GM20431 (cell line): Measurements from ENCODE around the gene FAM200B.

ENCODE experiments used
- in situ Hi-C: fragments of 300-500 bp; cut with MseI, MboI; formaldehyde crosslinking; loops from one replicate; pipeline ENCODE4 v1.15.0; 2020; ENCODE audit warnings: low sequenced_read_pairs; ENCODE audit not compliant: unreplicated experiment

Gene FAM200B

DNA sequence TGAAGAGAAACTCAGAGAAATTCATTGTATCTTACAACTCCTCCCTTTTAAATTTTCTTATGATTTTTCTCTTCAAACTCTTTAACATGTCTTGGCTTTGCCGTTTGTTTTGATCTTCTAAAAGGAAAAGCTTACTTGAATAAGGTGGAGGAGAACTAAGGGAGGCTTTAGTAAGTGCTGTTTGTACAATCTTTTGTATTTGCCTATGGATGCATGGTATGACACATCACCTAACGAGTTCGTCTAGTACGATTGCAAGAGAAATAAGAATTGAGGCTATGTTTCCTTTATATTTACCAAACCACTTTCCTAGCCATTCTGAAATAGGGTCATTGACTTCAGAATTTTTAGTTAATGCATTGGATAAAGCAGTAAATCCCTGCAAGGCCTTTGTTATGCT lies 12.8 kb downstream of the FAM200B start:
- in situ Hi-C loops, result no loop called here

DNA sequence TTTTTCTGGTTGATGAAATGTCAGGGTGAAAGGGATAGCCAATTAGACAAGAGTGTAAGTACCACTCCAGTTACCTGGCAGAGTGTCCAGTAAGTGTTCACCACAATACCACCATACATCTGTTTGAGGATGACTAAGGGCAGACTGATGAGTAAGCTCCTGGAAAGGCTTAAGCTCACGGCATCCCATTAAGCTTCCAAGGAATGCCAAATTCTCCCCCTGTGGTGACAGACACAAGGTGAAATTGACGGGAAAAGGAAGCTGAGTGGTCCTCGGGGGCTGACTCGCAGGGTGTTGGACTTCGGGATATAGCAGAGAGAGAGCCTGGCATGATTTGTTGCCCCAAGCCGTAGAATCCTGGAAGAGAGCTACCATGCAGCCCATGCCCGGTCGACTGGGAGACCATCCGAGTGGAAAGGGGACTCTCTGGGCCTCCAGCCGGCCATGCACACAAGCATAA lies 13.6 kb downstream of the FAM200B start:
- in situ Hi-C loops, result no loop called here

DNA sequence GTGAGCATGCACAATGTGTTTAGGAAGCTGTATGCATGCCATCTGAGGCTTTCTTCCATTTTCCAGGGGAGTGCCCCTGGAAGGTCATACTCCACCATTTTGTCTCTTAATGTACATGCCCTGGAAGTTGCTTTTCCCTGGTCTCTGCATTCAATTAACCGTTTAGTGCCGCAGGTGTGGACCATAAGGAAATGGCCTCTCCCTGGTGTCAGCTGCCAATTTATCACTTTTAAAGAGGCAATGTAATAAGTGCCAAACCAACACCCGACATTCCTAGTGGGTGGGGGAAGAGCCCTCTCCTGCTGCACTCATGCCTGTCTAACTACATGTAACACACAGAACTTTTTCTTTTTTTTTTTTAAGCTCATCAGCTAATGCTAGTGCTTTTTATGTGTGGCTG lies 14.1 kb downstream of the FAM200B start:
- in situ Hi-C loops, result no loop called here

DNA sequence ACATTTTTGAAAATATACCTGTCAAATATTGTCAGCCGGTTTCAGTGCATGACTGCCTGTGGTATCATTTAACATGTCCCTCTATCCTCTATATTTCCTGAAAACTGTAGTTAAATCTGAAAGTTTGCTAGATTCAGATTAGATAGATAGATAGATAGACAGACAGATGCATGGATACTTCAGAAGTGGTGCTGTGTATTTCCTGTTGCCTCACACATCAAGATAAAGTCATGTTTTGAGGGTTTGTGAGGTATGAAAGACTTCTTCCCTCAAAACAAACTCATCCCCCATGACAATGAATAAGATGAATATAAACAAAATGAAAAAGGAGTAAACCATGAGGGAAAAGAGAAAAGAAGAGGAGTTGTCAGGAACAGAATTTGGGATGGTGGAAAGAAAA lies 15.2 kb downstream of the FAM200B start:
- in situ Hi-C loops, result no loop called here

DNA sequence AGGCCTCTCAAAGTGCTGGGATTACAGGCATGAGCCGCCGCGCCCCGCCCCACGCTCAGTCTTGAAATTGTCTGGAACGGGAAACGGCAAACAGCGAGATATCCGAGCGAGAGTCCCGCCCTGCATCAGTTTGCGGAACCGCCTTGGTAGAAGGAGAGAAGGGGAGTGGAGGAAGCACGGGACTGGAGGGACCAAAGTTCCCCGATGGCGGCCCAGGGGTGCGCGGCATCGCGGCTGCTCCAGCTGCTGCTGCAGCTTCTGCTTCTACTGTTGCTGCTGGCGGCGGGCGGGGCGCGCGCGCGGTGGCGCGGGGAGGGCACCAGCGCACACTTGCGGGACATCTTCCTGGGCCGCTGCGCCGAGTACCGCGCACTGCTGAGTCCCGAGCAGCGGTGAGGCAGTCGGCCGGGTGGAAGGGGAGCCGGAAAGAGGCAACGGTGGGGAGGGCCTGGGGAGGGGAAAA lies 21.3 kb downstream of the FAM200B start, which contains the start of gene BST1:
Gene BST1 (plus strand): TSS at position 125 of the 463 bp plus-strand sequence. CDS start 80 bp downstream, at position 205.
- in situ Hi-C loops, result no loop called here

DNA sequence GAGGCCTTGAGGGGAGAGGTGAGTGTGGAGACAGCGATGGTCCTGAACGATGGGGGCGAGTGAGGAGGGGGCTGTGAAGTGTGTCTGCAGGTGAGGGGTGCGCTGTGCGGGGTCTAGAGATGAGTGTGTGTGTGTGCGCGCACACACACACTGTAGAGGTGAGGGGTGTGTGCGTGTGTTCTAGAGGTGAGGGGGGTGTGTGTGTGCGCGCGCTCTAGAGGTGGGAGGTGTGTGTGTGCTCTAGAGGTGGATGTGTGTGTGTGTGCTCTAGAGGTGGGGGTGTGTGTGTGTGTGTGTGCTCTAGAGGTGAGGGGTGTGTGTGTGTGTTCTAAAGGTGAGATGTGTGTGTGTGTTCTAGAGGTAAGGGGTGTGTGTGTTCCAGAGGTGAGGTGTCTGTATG lies 21.8 kb downstream of the FAM200B start:
- in situ Hi-C loops, result no loop called here

DNA sequence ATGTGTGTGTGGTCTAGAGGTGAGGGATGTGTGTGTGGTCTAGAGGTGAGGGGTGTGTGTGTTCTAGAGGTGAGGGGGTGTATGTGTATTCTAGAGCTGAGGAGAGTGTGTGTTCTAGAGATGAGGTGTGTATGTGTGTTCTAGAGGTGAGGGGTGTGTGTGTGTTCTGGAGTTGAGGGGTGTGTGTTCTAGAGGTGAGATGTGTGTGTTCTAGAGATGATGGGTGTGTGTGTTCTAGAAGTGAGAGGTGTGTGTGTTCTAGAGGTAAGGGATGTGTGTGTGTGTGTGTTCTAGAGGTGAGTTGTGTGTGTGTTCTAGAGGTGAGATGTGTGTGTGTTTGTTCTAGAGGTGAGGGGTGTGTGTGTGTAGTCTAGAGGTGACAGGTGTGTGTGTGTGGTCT lies 22.5 kb downstream of the FAM200B start:
- in situ Hi-C loops, result no loop called here

DNA sequence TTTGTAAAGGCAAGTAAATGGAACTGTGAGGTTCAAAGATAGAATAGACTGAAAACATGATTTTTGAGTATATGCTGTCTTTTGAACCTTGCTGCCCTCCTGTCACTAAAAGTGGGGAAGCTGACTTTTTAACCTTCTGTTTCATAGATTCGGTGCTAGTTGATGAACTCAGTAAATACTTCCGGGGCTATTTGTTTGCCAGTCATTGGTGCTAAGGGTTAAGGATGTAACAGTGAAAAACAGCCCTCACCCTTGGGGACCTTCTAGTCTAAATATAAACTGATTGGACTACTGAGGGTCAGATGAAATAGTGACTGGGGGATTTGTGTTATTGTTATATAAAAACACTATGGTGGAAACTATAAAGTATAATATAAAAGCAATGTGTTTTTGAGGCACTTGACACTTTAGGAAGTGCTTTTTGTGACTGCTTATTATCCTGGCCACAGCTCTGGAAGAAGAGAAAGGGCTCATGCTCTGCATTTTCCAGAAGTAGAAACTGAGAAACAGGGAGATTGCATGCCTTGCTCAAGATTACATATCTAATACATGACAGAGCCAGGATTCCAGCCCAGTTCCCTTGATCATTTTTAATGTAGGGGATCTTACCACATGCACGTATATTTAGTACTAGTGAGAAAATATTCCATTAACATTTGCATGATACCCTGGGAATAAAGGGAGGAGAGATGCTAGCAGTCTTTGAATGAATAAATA lies 25.2 kb downstream of the FAM200B start:
- in situ Hi-C loops, result no loop called here

DNA sequence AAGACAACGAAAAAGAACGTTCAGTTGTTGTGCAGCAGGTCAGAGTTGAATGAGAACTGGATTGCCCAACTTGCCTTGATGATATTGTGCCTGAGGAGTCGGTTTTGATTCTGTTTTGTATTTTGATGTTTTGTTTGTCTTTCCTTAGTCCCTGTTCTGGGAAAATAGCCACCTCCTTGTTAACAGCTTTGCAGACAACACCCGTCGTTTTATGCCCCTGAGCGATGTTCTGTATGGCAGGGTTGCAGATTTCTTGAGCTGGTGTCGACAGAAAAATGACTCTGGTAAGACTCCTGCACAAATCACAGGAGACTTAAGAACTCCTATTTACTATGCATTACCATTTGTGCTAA lies 25.7 kb downstream of the FAM200B start:
- in situ Hi-C loops, result no loop called here

DNA sequence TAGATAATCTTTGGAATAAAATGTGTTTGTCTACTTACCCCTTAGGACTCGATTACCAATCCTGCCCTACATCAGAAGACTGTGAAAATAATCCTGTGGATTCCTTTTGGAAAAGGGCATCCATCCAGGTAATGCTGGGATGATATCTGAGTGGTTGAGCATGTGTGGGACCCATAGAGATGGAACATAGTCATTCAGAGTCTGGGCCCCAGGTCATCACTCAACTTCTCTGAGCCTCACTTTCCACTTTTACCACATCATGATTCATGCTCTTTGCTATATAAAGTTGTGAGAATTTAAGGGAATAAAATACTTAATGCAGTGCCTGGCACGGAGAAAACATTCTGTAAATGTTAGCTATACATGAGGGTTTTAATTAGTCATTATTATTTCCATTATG lies 30.1 kb downstream of the FAM200B start:
- in situ Hi-C loops, result no loop called here

DNA sequence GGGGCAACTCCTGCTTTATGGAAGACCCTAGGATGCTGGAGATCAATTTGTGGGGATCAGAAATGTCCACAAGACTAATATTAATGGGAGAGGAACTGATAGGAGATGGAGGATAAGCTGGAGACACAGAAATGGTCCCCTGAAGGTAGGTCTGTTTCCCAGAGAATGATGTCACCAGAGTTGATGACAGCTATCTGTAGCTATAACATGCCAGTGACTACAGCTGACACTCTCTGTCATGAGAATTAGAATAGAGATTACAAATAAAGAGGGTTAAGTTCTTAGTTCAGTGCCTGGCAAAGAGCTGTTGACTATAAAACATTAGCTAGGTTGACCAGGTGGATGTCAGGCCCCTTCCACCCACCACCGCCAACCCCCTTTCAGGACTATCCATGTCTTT lies 30.6 kb downstream of the FAM200B start:
- in situ Hi-C loops, result no loop called here

DNA sequence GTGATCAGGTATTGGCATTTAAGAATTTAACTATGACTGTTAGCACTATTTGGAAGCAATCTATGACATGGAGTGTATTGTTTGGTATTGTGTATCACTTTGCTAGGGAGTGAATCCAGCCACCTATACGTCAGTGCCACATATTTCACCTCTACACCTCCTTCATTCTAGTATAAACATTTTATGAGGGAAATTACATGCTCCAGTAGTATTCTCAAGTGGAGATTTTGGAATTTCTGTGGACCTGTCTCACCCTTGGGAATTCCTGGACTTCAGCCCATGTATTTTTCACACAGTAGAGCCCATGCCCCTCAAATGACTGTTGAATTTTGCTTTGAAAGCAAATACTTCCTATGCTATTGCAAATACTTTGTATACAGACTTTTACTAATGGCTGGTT lies 32.5 kb downstream of the FAM200B start:
- in situ Hi-C loops, result no loop called here

DNA sequence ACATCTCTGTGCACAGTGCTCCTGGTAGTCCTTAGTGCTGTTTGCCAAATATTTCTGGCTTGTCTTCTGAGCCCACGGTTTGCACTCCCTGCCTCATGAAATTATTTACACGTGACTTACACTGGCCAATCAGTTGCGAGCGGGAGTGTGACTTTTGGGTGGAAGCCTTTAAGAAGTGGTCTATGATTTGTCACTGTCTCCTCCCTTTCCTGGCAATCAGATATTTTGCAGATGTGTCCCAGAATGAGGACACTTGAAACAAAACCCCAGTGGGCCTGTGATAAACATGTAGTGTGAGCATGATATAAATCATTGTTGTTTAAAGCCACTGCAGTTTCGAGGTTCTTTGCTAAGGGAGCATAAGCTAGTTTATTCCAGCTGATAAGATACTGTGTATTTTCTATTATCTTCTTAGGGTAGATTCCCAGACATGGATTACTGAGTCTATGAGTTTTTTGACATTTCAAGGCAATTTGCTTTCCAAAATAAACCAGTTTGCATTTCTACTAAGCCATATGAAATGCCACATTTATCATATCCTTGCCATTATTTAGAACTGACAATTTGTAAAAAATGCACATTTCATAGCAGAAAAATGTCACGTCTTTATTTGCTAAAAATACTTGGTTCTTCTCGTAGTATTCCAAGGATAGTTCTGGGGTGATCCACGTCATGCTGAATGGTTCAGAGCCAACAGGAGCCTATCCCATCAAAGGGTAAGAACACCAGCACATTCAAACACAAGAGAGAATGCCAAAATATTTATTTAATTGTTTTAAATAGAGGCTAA lies 33.2 kb downstream of the FAM200B start:
- in situ Hi-C loops, result no loop called here

DNA sequence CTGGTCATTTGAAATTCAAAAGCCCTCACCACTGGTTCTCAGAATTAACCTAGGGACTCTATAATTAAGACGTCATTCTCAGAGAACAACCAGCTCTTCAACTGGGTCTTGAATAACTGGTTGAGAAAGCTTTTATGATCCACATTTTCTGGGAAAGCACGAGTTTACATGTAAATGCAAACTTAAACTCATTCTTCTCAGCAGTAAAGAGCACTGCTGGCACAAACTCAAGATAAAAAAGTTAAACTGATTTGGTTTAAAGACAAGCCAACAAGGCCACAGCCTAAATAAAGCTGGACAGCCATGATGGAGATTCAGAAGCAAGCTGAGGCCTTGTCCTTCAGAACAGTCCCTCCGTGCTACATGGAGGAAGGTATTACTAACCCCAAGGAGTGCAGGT lies 34.5 kb downstream of the FAM200B start:
- in situ Hi-C loops, result no loop called here

DNA sequence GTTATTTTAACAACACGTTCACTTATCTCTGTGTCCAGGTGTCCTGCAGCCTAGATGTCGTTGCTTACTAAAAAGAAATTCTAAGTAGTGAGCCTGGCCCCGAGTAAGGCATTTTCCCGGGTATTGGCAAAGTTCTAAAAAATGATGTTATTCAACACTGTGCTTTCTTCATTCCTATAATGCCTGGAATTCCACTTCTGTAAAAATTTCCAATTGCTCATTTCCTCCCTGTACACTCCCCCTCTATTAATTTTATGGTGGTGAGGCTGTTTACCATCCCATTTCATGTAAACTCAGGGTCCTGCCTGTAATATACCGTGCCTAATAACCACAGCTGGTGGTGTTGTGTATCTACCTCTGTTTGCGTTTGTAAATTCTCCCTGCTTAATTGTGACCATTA lies 35.5 kb downstream of the FAM200B start:
- in situ Hi-C loops, result no loop called here

DNA sequence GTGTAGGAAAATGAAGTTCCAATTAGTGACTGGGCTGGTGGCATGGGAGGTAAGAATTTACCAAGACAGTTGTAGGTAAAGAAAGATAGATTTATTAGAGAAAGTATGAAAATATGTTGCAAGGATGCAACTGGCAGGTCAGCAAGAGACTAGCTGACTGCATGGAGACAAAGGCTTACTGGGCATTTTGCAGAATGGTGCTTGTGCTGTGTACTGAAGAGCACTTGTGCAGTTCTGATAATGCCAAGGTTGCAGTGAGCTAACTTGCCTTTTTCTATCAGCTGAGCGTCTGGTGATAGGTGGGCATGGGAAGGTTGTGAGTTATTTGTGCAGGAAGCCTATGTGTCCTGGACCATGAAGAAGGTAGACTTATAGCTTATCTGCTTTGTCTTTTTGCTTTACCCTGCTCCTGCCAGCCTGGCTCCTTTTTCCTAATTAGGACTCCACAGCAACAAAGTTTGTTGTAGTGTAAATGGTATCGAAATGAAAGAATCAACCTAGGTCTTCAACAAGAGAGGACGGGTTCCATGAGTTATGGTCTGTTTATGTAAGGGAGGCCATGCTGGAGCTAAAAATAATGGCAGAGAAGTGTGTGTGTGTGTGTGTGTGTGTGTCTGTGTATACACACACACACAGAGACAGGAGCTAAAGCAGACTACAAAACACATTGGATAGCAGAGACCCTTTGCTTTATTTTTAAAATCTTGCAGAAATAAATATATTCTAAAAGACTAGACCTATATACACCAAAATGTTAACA lies 36.2 kb downstream of the FAM200B start:
- in situ Hi-C loops, result no loop called here

DNA sequence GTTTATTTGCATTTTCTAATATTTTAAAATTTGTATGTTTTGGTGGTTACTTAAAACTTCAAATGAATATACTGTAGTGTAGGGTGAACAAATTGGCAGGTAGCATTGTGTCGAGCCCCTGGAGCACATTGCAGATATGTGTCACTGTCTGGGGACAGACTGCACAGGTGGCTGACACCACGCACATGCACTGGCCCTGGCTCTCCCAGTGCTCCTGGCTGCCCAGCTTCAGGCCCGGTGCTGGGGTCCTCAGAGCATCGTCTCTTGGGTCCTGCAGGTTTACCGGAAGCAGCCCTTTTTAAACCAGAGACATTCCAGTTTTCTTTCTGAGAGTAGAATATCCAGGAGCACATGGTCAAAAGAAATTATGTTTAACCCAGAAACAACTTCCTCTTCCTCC lies 36.8 kb downstream of the FAM200B start:
- in situ Hi-C loops, result no loop called here

DNA sequence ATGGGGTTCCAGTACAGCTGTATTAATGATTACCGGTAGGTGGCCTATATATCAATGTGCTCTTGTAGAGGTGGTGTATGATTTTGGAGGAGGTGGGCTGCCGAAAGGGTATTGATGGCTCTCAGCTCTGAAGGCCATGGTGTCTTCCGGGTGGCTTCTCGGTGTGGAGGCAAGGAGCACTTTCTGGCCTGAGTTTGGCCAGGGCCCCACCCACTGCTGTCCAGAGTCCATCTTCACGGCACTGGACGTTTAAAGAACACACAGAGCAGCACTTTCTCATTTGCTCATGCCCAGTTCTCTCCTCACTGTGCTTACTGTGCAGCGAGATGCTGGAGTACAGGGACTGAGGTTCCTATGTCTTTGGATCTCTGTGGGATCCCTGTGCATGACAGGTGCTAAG lies 37.3 kb downstream of the FAM200B start:
- in situ Hi-C loops, result no loop called here

DNA sequence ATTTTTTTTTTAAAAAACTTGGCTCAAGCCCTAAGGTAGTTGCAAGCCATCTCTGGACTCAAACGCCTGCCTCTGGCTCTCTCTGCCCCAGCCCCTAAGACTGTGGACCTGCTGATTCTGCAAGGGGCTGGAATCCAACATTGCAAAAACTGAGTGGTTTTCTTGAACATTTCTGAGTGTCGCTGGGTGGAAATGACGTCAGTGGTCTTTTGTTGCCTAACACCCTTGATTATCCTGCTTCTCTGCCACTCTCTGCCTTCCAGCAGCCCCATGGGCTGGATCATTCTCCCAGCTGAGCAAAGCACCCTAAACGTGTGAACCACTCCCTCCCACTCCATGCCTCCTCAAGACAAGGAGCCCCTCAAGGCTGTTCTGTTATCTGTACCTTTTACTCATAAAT lies 37.9 kb downstream of the FAM200B start:
- in situ Hi-C loops, result no loop called here

DNA sequence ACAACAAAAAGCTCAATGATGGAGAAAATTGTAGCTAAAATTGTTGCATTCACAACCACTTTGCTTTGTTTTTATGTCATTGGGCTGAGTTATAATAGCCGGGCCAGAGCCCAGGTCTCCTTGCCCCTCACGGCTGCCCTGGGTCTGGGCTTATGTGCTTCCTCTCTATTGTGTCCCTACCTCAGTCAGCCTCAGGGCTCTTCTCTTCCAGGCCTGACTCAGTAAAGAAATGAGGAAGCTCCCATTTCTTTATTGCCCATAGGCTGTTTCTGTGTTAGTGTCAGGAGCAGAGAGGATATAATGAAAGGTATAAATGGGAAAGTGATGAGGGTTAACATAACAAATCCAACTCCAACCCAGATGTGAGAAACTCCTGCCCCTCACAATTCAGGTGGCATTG lies 39.2 kb downstream of the FAM200B start:
- in situ Hi-C loops, result no loop called here

DNA sequence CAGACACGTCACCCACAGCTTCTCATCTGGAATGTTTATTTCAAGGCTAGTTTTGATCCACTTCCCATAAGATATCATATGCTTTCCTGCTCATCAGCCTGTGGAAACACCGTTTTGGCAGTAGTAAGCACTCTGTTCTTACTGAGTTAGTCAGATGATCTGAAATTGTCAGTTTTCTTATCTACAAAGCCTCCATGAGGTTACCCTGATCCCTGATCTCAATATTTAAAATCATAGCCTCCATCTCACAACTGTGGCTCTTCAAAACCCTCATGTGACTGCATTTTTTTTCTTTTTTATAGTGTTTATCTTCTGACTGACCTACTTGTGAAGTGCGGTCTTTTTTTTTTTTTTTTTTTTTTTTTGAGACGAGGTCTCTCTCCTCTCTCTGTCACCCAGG lies 44.0 kb downstream of the FAM200B start:
- in situ Hi-C loops, result loop anchor here (25.0 kb wide), 1 partner anchor 237 kb away; the partner anchor contains the start of gene FGFBP2
